Stimulated activated CD8-positive, alpha-beta memory T cell treated with anti-CD3 and anti-CD28 coated beads, Interleukin-2, amount 100 ng/mL, for 1 hour (primary cell): Measurements from ENCODE around the gene ANKRD65.
"Not testable (repeated sequence)": the region's sequence is repeated elsewhere in the genome, so short reads cannot be mapped to it uniquely, and the experiment has no call there.

Source experiments
- DNase-seq, 2 donors: peaks; one replicate each; pipeline ENCODE4 v3.0.0-alpha.2; 2020; ENCODE audit warnings: low read depth in 2 of 2

Gene ANKRD65

DNA sequence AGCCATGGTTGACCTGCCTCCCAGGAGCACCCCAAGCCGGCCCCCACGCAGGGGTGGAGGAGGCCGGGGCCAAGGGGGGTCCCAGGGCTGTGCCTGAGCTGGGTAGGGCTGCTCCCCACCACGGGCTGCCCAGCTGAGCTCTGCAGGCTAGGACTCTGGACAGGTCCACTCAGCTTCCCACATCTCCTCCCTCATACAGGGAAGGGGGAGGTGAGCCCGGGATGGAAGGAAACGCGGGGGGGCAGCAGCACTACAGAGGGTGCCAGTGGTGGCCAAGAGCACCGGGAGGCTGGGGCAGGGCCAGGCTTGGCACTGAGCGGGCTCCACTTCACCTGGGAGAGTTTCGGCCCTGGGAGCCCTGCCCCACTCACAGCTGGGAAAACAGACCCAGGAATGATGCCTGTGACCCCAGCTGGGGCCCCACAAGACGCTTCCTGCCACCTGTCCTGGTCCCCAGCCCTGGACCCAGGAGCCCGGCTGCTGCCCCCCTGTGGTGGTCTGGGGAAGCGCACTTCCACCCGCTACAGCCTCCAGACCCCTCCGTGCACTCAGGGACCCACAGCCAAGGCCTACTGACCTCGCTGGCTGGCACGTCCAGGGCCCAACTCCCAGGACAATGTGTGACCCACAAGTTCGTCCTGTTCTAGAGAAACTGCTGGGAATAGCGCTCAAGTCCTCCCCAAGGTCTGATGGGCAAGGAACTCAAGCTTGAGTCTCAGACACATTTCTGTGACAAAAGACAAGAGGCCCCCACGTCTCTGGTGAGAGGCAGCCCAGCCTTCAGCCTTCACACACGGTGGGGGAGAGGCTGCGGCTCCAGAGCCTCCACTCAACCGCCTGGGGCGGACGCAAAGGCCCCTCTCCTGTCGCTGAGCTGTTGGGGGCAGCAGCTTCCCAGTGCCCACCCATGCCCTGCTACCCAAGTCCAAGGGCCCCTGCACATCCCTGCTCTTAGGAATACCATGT is 49.0 kb downstream of the ANKRD65 start:
- peak; percentile 59 to 60 for DNase-seq

DNA sequence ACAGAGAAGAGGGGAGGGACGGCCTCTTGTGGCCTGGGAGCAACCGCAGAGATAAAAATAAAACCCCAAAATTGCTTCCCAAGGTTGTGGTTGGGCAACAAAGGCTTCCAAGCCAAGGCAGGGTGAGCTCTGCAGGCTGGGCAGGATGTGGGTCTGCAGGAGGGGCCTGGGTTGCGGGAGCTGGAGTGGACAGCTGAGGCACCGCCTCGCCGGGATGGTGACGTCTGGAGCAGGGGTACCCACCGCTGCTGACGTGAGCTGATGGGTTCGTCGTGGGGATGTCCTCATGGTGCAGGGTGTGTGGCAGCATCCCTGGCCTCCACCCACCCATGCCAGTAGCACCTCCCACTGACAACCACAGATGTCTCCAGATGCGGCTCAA is 49.7 kb downstream of the ANKRD65 start:
- DNase-seq: peak in 1 of 2 donors; percentile 42

GRCh38 chr1:1370771-1371300 is 50.2 kb downstream of the ANKRD65 start:
- DNase-seq: no peak

DNA sequence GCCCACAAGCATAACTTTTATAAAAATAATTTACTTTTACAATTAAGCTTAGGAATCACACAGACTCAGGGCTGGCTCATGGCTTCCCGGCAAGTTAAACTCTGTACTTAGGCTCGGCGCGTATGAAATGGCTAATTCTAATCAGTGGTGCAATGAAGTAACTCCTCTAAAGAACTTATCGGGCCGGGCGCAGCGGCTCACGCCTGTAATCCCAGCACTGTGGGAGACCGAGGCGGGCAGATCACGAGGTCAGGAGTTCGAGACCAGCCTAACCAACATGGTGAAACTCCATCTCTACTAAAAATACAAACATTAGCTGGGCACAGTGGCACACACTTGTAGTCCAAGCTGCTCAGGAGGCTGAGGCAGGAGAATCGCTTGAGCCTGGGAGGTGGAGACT is 51.0 kb downstream of the ANKRD65 start:
- DNase-seq: not testable (repeated sequence)
